BJ (cell line): Measurements from ENCODE around the gene ABI3. TPM values are rescaled to one million over a fixed set of nuclear protein-coding genes. Genes with fewer than 3 reads are reported as not detected.

Source experiments
- CTCF ChIA-PET: fragments of 350-600 bp; formaldehyde crosslinking; extraction: SDS; loops from one replicate; lab custom pipeline; 2021; ENCODE audit warnings: antibody characterized with exemption, inconsistent platforms; lab: Yijun Ruan, JAX
- POLR2A ChIA-PET: fragments of 300-600 bp; sonication (Branson Sonifier 250); formaldehyde crosslinking; extraction: SDS; loops from one replicate; lab custom pipeline; 2021; ENCODE audit warnings: antibody characterized with exemption; lab: Charles Lee
- DNase-seq: peaks from one replicate; pipeline ENCODE4 v3.0.0-alpha.2; 2011; ENCODE audit warnings: low read depth
- H3K27me3 ChIP-seq: 2 replicates; pipeline ENCODE4 v1.6.0; 2011; ENCODE audit warnings: low read length; ENCODE audit not compliant: control insufficient read depth, insufficient read depth
- H3K36me3 ChIP-seq: 2 replicates; pipeline ENCODE4 v1.5.1; 2011; ENCODE audit warnings: low read length; ENCODE audit not compliant: control insufficient read depth, insufficient read depth
- H3K4me3 ChIP-seq: 2 replicates; pipeline ENCODE4 v1.5.1; 2011; ENCODE audit warnings: low read depth, mild to moderate bottlenecking, control low read depth, low read length
- polyA plus RNA-seq: library from polyadenylated mRNA; depleted of rRNA; stranded (reverse); fragments of >200 nt; gene quantifications from 2 replicates; pipeline ENCODE4 v1.2.3, GENCODE V29; 2011
- TF ChIP-seq, protein P1 (sequence below): IDR thresholded peaks from 2 replicates; pipeline ENCODE4 v1.5.1; 2011; ENCODE audit warnings: low read depth, mild to moderate bottlenecking, control low read depth, inconsistent platforms, low read length, moderate library complexity; ENCODE audit not compliant: insufficient read depth

The ABI3 gene
- polyA plus RNA-seq, 1 experiment = 1.5 TPM

DNA sequence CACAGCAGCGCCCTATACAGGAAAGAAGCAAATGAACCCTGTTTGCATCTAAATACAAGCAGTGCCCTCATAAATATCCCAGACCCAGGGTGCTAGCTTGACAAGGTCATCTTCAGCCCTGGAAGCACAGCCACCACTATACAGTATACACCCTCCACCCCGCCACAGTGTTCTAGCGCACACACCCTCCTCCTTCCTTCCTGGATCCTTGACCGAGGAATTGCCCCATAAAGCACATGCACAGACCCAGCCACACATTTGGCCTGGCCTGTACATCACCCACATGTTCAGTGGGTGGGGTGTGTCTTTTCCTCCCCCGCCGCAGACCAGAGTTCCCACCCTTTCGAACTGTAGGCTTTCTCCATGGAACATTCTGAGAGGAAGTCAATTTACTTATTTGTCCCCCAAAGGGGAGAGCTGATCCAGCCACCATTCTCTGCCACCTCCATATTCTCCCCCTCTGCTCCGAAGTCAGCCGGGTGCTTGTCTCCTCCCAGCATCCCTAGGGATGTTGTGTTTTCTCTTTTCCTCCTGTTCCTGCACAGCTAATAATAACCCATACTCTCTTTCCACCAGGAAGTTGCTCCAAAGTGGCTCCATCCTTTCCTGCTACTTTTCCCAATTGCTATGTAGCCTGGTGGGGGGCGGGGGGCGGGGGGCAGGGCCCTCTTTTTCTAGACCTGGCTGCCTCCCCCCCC lies 6.6 kb downstream of the ABI3 start:
- no peaks in the 10 kb centered on the region for H3K36me3 ChIP-seq
- H3K4me3 ChIP-seq = no peak overlapping the region
- no peaks in the 10 kb centered on the region for H3K27me3 ChIP-seq
- TF ChIP-seq, protein P1, sequence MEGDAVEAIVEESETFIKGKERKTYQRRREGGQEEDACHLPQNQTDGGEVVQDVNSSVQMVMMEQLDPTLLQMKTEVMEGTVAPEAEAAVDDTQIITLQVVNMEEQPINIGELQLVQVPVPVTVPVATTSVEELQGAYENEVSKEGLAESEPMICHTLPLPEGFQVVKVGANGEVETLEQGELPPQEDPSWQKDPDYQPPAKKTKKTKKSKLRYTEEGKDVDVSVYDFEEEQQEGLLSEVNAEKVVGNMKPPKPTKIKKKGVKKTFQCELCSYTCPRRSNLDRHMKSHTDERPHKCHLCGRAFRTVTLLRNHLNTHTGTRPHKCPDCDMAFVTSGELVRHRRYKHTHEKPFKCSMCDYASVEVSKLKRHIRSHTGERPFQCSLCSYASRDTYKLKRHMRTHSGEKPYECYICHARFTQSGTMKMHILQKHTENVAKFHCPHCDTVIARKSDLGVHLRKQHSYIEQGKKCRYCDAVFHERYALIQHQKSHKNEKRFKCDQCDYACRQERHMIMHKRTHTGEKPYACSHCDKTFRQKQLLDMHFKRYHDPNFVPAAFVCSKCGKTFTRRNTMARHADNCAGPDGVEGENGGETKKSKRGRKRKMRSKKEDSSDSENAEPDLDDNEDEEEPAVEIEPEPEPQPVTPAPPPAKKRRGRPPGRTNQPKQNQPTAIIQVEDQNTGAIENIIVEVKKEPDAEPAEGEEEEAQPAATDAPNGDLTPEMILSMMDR = no peak
- CTCF ChIA-PET = interaction anchor here (0.9 to 2.5 kb wide), 3 partner anchors 9 to 36 kb away, joined by 3 to 5 read pairs (median 3); no protein-coding TSS in a partner anchor
- DNase-seq = no peak
- POLR2A ChIA-PET = no interaction called here

DNA sequence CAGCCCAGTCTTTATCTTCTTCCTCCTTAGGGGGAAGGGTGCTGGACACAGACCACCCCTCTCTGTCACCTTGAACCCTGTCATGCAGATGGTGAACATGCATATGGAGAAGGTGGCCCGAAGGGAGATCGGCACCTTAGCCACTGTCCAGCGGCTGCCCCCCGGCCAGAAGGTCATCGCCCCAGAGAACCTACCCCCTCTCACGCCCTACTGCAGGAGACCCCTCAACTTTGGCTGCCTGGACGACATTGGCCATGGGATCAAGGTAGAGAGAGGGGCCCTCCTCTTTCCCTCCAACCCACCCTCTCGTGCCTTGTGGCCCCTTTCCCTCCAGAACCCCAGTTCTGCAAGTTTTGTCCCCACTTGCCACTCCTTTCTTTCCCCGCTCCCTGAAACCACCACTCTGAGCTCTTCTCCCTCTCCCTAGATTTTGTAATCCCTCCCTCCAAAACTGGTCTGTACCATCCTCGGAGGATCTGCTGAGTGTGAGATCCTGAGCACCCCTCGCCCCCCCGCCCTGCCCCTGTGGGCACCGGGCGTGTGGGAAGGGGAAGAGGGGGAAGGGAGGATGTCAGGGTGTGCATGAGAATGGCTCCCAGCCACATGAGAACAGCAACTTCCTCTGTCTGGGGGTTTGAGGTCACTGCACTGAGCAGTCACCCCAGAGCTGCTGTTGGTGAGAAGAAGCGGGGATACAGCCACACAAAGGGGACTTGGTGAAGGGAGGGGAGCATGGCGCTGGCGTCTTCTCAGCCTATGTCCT lies 7.3 kb downstream of the ABI3 start:
- ChIA-PET POLR2A (no interaction called here), CTCF (interaction anchor here (1.0 to 2.5 kb wide), 2 partner anchors 9 to 17 kb away, joined by 4 to 5 read pairs; no protein-coding TSS in a partner anchor)
- no peaks in the 10 kb centered on the region for H3K36me3 ChIP-seq
- no peak overlapping the region for H3K4me3 ChIP-seq
- no peak for DNase-seq
- H3K27me3 ChIP-seq = peaks cover 3% of the 10 kb centered on the region; the same call in 1 of the 2 replicates
- TF ChIP-seq, protein P1 = no peak

DNA sequence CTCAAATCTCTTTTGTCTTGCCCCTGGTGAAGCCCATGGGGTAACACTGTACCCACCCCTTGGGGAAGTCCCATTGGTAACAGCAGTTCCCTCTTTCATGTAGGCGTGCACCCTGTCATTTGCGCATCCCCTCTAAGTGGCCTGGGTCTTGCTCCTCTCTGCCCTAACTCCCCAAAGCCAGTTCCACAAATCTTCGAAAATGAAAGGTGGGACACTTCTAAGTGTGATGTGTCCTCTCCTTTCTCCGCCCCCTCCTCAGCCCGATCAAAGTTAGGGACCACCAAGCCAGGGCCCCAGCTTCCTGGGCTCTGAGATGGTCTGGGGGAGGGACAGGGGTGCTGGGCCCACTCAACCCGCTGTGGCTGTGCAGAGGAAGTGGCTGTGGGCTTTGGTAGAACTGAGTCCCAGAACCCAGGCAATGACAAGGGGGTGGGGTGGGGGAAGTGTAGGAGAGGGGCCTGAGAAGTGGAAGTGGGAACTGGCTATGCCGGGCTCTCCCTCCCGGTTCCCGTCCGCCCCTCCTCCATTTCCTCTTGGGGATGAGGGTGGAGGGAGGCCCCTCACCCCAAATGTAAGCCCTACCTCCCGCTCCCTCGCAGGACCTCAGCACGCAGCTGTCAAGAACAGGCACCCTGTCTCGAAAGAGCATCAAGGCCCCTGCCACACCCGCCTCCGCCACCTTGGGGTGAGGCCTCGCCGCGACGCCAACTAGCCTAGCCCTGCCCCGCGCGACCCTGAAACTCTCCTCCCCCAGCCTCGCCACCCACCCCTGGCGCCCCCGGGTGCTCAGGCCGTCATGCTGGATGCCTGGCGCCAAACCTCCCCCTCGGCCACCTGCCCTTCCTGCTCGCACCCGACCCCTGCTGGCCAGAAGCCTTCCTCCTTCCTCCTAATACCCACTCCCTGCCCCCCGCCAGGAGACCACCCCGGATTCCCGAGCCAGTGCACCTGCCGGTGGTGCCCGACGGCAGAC lies 8.7 kb downstream of the ABI3 start:
- no peak for DNase-seq
- H3K4me3 ChIP-seq = no peak overlapping the region
- H3K36me3 ChIP-seq = no peaks in the 10 kb centered on the region
- POLR2A ChIA-PET = no interaction called here
- CTCF ChIA-PET = interaction anchor here (1.0 to 2.5 kb wide), 2 partner anchors 8 to 9 kb away, joined by 3 to 5 read pairs; no protein-coding TSS in a partner anchor
- peaks cover 13% of the 10 kb centered on the region for H3K27me3 ChIP-seq
- TF ChIP-seq, protein P1 = peak; percentile 37; the same call in 1 of the 2 replicates

DNA sequence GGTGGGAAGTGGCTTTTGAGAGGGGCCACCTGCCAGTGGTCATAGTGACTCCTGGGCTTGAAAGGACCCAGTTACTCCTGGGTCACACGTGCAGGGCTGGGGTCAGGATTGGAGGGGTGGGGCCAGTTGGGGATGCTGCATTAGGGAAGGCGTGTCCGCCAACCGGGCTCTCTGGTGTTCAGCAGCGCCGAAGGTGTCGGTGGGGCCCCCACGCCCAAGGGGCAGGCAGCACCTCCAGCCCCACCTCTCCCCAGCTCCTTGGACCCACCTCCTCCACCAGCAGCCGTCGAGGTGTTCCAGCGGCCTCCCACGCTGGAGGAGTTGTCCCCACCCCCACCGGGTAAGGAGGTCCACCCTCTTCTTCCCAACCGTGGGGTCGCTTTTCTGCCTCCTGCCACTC lies 9.5 kb downstream of the ABI3 start:
- DNase-seq = no peak
- Histone ChIP-seq H3K4me3 (no peak overlapping the region), H3K27me3 (peaks cover 20% of the 10 kb centered on the region), H3K36me3 (no peaks in the 10 kb centered on the region)
- CTCF ChIA-PET = interaction anchor here (1.0 to 2.5 kb wide), 2 partner anchors 7 to 8 kb away, joined by 3 to 5 read pairs; no protein-coding TSS in a partner anchor
- POLR2A ChIA-PET = no interaction called here
- TF ChIP-seq, protein P1 = no peak
